IMR-90 (cell line): ENCODE results near the gene NBEA. TPM values are rescaled to one million over a fixed set of nuclear protein-coding genes. Genes with fewer than 3 reads are reported as not detected.

Experiments
- ATAC-seq: fragments of 200-7000 bp; cut with Tn5 transposase; 2 replicates; pipeline ENCODE4 v1.9.1; 2020; ENCODE audit warnings: low read depth, mild to moderate bottlenecking, moderate library complexity
- BruUV-seq: library from RNA; stranded (reverse); fragments of 400-500 nt; replicated peaks from 2 replicates; lab custom pipeline; 2021; lab: Mats Ljungman, UMichigan
- CTCF ChIA-PET: fragments of 300-600 bp; formaldehyde crosslinking; extraction: SDS; loops from one replicate; lab custom pipeline; 2021; ENCODE audit warnings: antibody characterized with exemption; lab: Yijun Ruan, JAX
- POLR2A ChIA-PET: fragments of 300-600 bp; sonication (Branson Sonifier 250); formaldehyde crosslinking; loops from one replicate; lab custom pipeline; 2022; ENCODE audit warnings: antibody characterized with exemption; ENCODE audit not compliant: unreplicated experiment; lab: Charles Lee
- DNase-seq: peaks from one replicate; pipeline ENCODE4 v3.0.0; 2013
- H2AFZ ChIP-seq: replicated peaks from 2 replicates; pipeline ENCODE3; 2013; ENCODE audit warnings: low read length, mild to moderate bottlenecking; ENCODE audit not compliant: poor library complexity
- H2AK5ac ChIP-seq: 2 replicates; pipeline ENCODE4 v1.6.1; 2013; ENCODE audit warnings: low read depth, low read length, inconsistent platforms
- H2AK9ac ChIP-seq: replicated peaks from 2 replicates; pipeline ENCODE3; 2013; ENCODE audit warnings: mild to moderate bottlenecking, low read depth, low read length, moderate library complexity; ENCODE audit not compliant: poor library complexity
- H2BK120ac ChIP-seq: 2 replicates; pipeline ENCODE4 v1.6.1; 2013; ENCODE audit warnings: low read depth, low read length, inconsistent platforms
- H2BK15ac ChIP-seq: 3 replicates; pipeline ENCODE4 v1.6.1; 2013; ENCODE audit warnings: low read depth, low read length, inconsistent platforms
- H2BK20ac ChIP-seq: 2 replicates; pipeline ENCODE4 v1.6.1; 2013; ENCODE audit warnings: low read depth, mild to moderate bottlenecking, inconsistent platforms, low read length, moderate library complexity
- H2BK5ac ChIP-seq: 2 replicates; pipeline ENCODE4 v1.6.1; 2013; ENCODE audit warnings: mild to moderate bottlenecking, low read depth, low read length, inconsistent platforms; ENCODE audit not compliant: poor library complexity, severe bottlenecking
- H3K14ac ChIP-seq: replicated peaks from 2 replicates; pipeline ENCODE4 v1.6.1; 2013; ENCODE audit warnings: low read depth, low read length, inconsistent platforms
- H3K18ac ChIP-seq: 2 replicates; pipeline ENCODE4 v1.6.1; 2013; ENCODE audit warnings: low read depth, low read length, control low read depth
- H3K23ac ChIP-seq: 2 replicates; pipeline ENCODE4 v1.6.1; 2013; ENCODE audit warnings: low read depth, low read length, inconsistent platforms
- H3K27ac ChIP-seq: 2 replicates; pipeline ENCODE4 v1.5.1; 2013; ENCODE audit warnings: mild to moderate bottlenecking, control low read depth, low read length; ENCODE audit not compliant: insufficient read depth
- H3K27me3 ChIP-seq: 2 replicates; pipeline ENCODE4 v1.6.1; 2013; ENCODE audit warnings: low read length; ENCODE audit not compliant: control insufficient read depth, insufficient read depth
- H3K36me3 ChIP-seq: 2 replicates; pipeline ENCODE4 v1.6.1; 2013; ENCODE audit warnings: low read length, mixed read lengths; ENCODE audit not compliant: control insufficient read depth, insufficient read depth
- H3K4ac ChIP-seq: 2 replicates; pipeline ENCODE4 v1.6.1; 2013; ENCODE audit warnings: low read depth, low read length, inconsistent platforms
- H3K4me1 ChIP-seq: 2 replicates; pipeline ENCODE4 v1.6.1; 2013; ENCODE audit warnings: low read length, mixed read lengths; ENCODE audit not compliant: control insufficient read depth, insufficient read depth
- H3K4me2 ChIP-seq: 2 replicates; pipeline ENCODE4 v1.6.1; 2013; ENCODE audit warnings: low read depth, mild to moderate bottlenecking, control low read depth, low read length, moderate library complexity
- H3K4me3 ChIP-seq: 2 replicates; pipeline ENCODE4 v1.5.1; 2013; ENCODE audit warnings: low read depth, mild to moderate bottlenecking, control low read depth, low read length, moderate library complexity; ENCODE audit not compliant: insufficient read depth
- H3K56ac ChIP-seq: 2 replicates; pipeline ENCODE4 v1.6.1; 2013; ENCODE audit warnings: low read length, inconsistent platforms; ENCODE audit not compliant: insufficient read depth; ENCODE audit errors: extremely low read depth
- H3K79me1 ChIP-seq, 2 experiments: 2 replicates each; pipeline ENCODE4 v1.6.1; 2013; ENCODE audit warnings: low read length in 2 of 2, inconsistent platforms in 1 of 2, low read depth in 1 of 2
- H3K9ac ChIP-seq: 2 replicates; pipeline ENCODE4 v1.6.1; 2013; ENCODE audit warnings: low read depth, low read length, control low read depth
- H3K9me1 ChIP-seq: 2 replicates; pipeline ENCODE4 v1.6.1; 2013; ENCODE audit warnings: low read length, inconsistent platforms; ENCODE audit not compliant: insufficient read depth
- H3K9me3 ChIP-seq: 2 replicates; pipeline ENCODE4 v1.6.1; 2013; ENCODE audit warnings: low read length; ENCODE audit not compliant: control insufficient read depth, insufficient read depth
- H4K20me1 ChIP-seq: 2 replicates; pipeline ENCODE4 v1.6.1; 2013; ENCODE audit warnings: low read length, inconsistent platforms; ENCODE audit not compliant: insufficient read depth
- H4K5ac ChIP-seq: 2 replicates; pipeline ENCODE4 v1.6.1; 2013; ENCODE audit warnings: mild to moderate bottlenecking, low read depth, low read length, control low read depth
- H4K8ac ChIP-seq, 2 experiments: 2 replicates each; pipeline ENCODE4 v1.6.1; 2013; ENCODE audit warnings: low read depth in 2 of 2, low read length in 2 of 2, control low read depth in 1 of 2, inconsistent platforms in 1 of 2
- H4K91ac ChIP-seq: 2 replicates; pipeline ENCODE4 v1.6.1; 2013; ENCODE audit warnings: low read depth, low read length, inconsistent platforms; ENCODE audit not compliant: insufficient read depth
- CEBPB ChIP-seq: IDR thresholded peaks from 2 replicates; pipeline ENCODE4 v1.6.1; 2012; ENCODE audit warnings: low read depth, low read length, improper control_type of control experiment
- CHD1 ChIP-seq: IDR thresholded peaks from 2 replicates; pipeline ENCODE4 v1.6.1; 2012; ENCODE audit warnings: low read depth, low read length, improper control_type of control experiment
- ELK1 ChIP-seq: fragments of 150-350 bp; IDR thresholded peaks from 2 replicates; pipeline ENCODE4 v1.6.1; 2016; ENCODE audit warnings: low read depth, mild to moderate bottlenecking, low read length, moderate library complexity, borderline replicate concordance
- FOS ChIP-seq: fragments of 150-350 bp; IDR thresholded peaks from 2 replicates; pipeline ENCODE4 v1.6.1; 2016; ENCODE audit warnings: low read depth, low read length
- POLR2A ChIP-seq: IDR thresholded peaks from 2 replicates; pipeline ENCODE4 v1.6.1; 2012; ENCODE audit warnings: mild to moderate bottlenecking, low read depth, low read length
- RFX5 ChIP-seq: IDR thresholded peaks from 2 replicates; pipeline ENCODE4 v1.8.0; 2012; ENCODE audit warnings: low read depth, mild to moderate bottlenecking, low read length, moderate library complexity
- WGBS, 2 experiments: methylation state at CpG; one replicate each; pipeline versions ENCODE4 v1.1.5 to v1.1.7; 2013; ENCODE audit warnings: missing lambda C conversion rate in 2 of 2; ENCODE audit not compliant: insufficient read length in 1 of 2; ENCODE audit errors: extremely low coverage in 2 of 2; 5-methylcytosine and 5-hydroxymethylcytosine counted together
- dilution Hi-C: fragments of 300-500 bp; cut with HindIII; formaldehyde crosslinking; loops from one replicate; pipeline ENCODE4 v1.14.3; 2018; ENCODE audit warnings: low sequenced_read_pairs; ENCODE audit not compliant: unreplicated experiment
- in situ Hi-C: fragments of 300-500 bp; cut with MboI; formaldehyde crosslinking; loops from 3 replicates; pipeline ENCODE4 v1.14.3; 2019; ENCODE audit warnings: low sequenced_read_pairs, inconsistent platforms, mixed read lengths
- intact Hi-C: fragments of 100-400 bp; cut with micrococcal nuclease; formaldehyde crosslinking; loops from 2 replicates; pipeline ENCODE4 v1.10.0; 2022
- polyA plus RNA-seq, 3 experiments: library from polyadenylated mRNA; depleted of rRNA; stranded (reverse); fragments of >200 nt; gene quantifications; 2 replicates each; pipeline ENCODE4 v1.2.3, GENCODE V29; 2012; ENCODE audit warnings: low replicate concordance in 1 of 3
- total RNA-seq: library from RNA; depleted of rRNA; stranded (reverse); fragments of >200 nt; gene quantifications from 2 replicates; pipeline ENCODE4 v1.2.3, GENCODE V29; 2012

Gene NBEA
- total and polyA plus RNA-seq, 2 of the 4 experiments (the other 2 are of a cell fraction) = 0.82 to 2.2 TPM

- ATAC-seq = no peak
- no CpG with 5 or more reads among the region's 2 CpGs for WGBS, 2 experiments
- CTCF ChIA-PET = no interaction called here
- Histone ChIP-seq H3K9me3 (no peaks in the 10 kb centered on the region), H2BK5ac (no peak overlapping the region), H3K79me1 (no peaks in the 10 kb centered on the region), H2AFZ (no peak overlapping the region), H2BK120ac (no peak overlapping the region), H2AK9ac (no peak overlapping the region), H3K27ac (no peak overlapping the region), H3K4ac (no peak overlapping the region), H4K8ac (no peak overlapping the region), H3K9me1 (no peaks in the 10 kb centered on the region), H3K23ac (no peak overlapping the region), H3K9ac (no peak overlapping the region), H4K5ac (no peak overlapping the region), H3K27me3 (no peaks in the 10 kb centered on the region), H2AK5ac (no peak overlapping the region), H3K18ac (no peak overlapping the region), H3K36me3 (no peaks in the 10 kb centered on the region), H3K56ac (no peak overlapping the region), H4K91ac (no peak overlapping the region), H3K4me3 (no peak overlapping the region), H4K20me1 (no peaks in the 10 kb centered on the region), H2BK15ac (no peak overlapping the region), H3K4me1 (no peaks in the 10 kb centered on the region), H2BK20ac (no peak overlapping the region), H3K4me2 (no peak overlapping the region), H3K14ac (no peak overlapping the region)
- intact Hi-C loops (no loop called here), dilution Hi-C loops (no loop called here), in situ Hi-C loops (no loop called here)
- POLR2A ChIA-PET = no interaction called here
- no TSS peak for BruUV-seq
- TF ChIP-seq CHD1 (no peak), RFX5 (no peak), FOS (no peak), CEBPB (no peak), ELK1 (no peak), POLR2A (no peak)
- DNase-seq = no peak
Measured at GRCh38 chr13:34900288-34900739, 41.8 kb upstream of the NBEA start.
